VCaP (cell line): Measurements from ENCODE around the gene SPATA3.

Experiments used
- H3K27ac ChIP-seq: fragments of 450-650 bp; 2 replicates; pipeline ENCODE4 v1.5.1; 2017
- TF ChIP-seq, protein P1 (sequence below): fragments of 450-650 bp; conservative IDR thresholded peaks from 2 replicates; pipeline ENCODE4 v1.5.1; 2017; ENCODE audit warnings: mild to moderate bottlenecking, moderate library complexity

Gene SPATA3

DNA sequence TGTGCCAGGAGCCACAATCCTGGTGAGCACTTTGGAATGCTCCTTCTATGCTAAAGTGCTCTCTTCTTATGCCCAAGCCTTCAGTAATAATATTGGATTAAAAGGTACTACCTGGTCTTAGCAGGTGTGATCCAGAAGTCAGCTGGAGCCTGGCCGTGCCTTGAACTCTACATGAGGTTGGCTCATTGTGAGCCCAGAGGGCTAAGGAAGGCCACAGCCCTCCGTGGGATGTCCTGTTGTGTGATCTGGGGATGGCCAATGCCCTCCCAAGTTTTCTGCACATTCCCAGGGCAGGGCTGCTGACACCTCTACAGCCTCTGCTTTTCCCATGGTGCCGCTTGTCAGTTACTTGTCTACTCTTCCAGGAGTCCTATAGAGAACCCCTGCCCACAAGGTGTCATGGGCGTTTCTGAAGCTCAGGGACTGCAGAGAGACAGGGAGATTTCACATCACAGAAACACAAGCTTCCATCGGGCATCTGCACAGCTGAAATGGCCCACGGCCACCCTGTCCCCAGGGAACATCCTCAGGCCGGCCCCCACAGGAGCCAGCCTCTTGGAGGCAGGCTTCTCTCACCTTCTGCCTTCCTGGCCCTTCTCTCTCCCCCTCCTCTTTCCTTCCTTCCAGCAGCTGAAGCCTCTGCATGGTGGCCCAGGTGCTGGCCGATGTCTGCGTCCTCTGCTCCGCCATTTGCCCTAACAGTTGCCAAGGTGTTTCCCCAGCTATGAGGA lies 43.5 kb upstream of the SPATA3 start:
- H3K27ac ChIP-seq, result no peak overlapping the region
- TF ChIP-seq, protein P1, sequence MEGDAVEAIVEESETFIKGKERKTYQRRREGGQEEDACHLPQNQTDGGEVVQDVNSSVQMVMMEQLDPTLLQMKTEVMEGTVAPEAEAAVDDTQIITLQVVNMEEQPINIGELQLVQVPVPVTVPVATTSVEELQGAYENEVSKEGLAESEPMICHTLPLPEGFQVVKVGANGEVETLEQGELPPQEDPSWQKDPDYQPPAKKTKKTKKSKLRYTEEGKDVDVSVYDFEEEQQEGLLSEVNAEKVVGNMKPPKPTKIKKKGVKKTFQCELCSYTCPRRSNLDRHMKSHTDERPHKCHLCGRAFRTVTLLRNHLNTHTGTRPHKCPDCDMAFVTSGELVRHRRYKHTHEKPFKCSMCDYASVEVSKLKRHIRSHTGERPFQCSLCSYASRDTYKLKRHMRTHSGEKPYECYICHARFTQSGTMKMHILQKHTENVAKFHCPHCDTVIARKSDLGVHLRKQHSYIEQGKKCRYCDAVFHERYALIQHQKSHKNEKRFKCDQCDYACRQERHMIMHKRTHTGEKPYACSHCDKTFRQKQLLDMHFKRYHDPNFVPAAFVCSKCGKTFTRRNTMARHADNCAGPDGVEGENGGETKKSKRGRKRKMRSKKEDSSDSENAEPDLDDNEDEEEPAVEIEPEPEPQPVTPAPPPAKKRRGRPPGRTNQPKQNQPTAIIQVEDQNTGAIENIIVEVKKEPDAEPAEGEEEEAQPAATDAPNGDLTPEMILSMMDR, result no peak

DNA sequence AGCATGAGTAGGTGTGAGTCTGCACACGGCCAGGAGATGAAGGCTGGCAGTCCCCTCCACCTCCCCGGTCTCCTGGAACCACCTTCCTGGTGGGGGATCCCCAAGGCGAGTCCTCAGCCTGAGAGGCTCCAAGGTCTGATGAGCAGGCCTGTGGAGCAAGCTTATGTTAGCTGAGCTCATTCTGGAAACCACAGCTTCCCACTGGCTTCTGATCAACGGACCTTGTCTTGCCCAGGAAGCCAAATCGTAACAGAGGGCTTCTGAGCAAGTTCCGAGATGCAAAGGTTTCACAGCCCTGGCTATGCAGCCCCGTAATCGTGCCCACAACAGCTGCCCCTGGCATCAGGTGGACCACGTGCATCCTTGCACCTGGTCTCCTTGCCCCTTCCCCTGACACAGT lies 42.1 kb upstream of the SPATA3 start:
- H3K27ac ChIP-seq, result no peak overlapping the region
- TF ChIP-seq, protein P1, result no peak

DNA sequence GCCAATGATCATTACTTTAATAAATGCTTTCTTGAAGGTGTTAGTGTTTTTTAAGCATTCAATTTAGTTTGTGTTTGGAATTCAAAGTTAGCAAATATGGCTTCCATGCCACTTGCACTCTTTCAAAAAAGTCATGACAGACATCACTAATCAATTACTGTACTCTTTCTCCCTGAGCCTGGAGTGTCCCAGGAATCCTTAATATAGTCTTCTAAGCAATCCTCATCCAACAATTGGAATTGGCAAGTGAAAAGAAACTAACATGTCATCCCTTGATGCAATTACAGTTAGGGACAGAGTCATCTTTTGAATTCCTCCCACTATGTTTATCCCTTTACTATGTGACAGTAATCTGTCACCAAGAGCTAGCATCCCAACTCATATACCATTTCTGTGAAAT lies 41.2 kb upstream of the SPATA3 start:
- TF ChIP-seq, protein P1, result no peak
- H3K27ac ChIP-seq, result no peak overlapping the region

DNA sequence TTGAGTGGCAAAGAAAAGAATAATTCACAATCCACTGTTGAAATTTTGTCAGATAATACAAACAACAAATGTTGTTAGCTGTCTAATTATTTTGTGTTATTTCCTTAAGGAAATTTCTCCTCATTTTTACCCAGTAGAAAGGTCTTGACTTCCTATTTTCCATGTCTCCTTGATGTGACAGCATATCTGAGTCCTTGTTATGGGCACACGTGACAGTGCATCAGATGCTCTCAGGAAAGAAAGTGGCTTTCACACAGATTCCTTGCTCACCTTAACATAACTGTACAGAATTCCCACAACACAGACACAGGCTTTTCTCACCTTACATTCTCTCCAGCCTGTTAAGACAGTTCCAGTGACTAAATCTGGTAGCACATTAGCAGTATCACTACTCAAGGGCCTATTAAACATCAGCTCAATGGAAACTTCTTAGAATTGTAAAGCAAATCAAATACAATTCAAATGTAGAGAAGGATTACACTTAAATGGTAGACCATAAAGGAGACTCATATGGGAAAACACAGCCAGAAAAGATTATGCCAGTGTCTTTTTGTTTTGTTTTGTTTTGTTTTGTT lies 40.7 kb upstream of the SPATA3 start:
- H3K27ac ChIP-seq, result no peak overlapping the region
- TF ChIP-seq, protein P1, result no peak

DNA sequence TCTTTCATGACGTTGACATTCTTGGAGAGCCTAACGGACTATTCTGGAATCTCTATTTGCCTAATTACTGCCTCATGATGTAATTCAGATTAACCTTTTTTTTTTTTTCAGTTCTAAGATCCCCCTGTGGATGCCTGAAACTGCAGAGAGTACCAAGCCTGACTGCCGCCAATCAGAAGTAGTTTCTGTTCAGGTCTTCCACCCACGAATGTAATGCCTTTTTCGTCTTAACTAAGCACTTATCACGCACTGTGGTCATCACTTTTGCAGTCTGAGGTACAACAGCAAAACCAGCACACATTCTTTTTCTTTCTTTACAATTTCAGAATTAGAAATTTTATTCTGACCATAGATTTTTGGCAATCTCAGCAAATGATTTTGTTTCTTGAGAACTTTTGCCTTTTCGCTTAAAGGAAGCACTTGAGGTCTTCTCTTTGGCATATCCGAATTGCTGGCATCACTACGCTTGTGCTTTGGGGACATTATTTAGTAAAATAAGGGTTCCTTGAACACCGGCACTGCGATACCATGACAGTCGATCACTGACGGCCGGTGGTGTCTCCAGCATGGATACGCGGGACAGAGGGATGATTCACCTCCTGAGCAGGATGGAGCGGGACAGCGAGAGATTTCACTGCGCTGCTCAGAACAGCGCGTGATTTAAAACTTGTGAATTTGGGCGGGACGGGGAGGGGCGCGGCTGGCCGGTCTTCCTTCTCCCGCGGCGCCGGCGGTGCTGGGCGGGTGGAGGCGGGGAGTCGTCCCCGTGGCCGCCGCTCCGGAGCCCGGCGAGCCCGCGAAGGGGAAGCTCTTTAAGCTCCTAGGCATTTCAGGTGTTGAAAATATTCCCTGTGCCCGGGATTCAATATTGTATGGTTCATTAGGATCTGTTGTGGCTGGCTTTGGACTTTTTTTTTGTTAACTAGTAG lies 38.8 kb upstream of the SPATA3 start:
- TF ChIP-seq, protein P1, result no peak
- H3K27ac ChIP-seq, result no peak overlapping the region

DNA sequence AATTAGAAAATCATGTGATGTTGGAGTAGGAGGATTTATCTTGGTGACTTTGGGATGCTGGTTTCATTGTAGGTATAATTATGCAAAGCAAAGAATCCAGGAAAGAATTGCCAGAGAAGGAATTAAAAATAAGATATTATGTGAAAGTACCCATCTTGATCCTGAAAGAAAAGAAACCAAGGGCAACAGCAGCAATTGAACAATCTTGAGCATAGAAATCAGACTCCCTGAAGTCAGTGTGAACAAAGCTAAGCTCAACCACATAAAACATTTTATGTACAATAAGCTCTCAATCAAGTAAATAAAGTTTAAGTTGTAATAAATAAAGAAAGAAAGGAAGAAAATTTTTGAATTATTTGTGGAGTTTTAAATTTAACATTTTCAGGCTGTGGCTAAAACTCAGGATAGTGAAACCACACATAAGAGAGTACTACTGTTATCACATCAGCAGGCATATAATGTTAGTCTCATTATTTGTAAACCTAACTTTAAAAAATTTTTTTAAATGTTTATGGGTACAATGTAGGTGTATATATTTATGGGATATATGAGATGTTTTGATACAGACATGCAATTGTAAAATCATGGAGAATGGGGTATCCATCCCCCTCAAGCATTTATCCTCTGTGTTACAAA lies 38.0 kb upstream of the SPATA3 start:
- TF ChIP-seq, protein P1, result no peak
- H3K27ac ChIP-seq, result no peak overlapping the region
